HG03039 (cell line): ENCODE measurements around the gene C2orf92.

Experiments used
- ATAC-seq: cut with Tn5 transposase; IDR thresholded peaks from one replicate; pipeline ENCODE4 v1.9.1; 2021; ENCODE audit warnings: mild to moderate bottlenecking, moderate library complexity; ENCODE audit not compliant: unreplicated experiment

The C2orf92 gene

DNA sequence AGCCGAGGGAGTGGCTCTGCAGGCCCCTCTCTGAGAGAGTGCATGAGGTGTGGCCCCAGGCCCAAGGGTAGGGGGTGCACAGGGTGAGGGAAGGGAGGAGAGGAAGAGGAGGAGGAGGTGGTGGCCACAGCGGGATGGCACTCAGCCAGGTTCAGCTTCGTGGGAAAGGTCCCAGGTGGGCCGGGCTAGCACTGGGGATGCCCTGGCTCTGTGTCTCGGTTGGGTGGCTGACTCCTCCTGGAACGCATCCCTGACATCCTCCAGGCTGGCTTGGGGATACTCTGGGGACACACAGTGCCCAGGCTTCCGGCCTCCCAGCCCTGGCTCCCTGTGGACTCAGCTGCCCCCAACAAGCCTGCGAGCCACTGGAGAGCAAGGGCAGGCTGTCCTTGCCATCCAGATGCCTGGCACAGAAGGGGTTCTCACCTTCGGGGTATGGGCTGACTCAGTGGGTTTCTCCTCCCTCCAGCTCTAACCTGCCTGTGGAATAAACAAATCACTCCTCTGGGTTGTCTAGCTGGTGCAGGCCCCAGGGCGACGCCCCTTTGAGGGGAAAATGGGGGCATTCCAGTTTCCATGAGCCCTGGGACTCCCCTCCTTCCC lies 43.3 kb downstream of the C2orf92 start:
- ATAC-seq = no peak

DNA sequence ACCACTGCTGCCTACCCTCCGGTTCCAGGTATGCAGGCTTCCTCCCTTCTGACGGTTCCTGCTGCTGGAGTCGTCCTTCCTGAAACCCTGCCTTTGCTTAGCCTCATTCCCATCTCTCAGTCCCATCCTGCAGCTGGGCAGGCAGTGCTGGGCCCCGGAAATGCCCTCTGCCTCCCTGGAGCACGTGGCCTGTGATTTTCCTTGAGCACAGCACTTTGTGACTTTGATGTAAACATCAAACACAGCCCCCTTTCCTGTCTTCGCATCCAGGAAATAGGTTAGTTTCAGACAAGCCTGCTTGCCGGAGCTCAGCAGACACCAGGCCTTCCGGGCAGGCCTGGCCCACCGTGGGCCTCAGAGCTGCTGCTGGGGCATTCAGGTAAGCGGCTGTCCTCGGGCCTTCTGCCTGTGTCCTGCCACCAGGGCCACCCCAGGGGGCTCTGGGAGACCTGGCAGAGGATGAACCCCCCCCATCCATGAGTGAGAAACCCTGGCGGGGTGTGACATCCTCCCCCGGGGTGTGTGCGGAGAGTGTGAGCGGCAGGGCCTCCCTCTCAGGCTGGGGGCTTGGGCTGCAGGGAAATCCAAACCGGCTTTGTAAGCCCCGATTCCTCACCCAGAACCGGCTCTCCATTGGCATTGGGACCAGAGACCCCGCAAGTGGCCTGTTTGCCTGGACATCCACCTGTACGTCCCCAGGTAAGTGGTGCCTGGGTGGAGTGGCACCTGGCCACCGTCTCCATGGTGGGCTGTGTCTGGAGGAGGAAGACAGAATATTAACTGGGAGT lies 44.0 kb downstream of the C2orf92 start, which contains the start of gene ZAP70:
ZAP70 (plus strand) TSS at position 281 of the 788 bp plus-strand sequence. CDS start 10,461 bp downstream, outside the sequence.
- ATAC-seq = no peak

DNA sequence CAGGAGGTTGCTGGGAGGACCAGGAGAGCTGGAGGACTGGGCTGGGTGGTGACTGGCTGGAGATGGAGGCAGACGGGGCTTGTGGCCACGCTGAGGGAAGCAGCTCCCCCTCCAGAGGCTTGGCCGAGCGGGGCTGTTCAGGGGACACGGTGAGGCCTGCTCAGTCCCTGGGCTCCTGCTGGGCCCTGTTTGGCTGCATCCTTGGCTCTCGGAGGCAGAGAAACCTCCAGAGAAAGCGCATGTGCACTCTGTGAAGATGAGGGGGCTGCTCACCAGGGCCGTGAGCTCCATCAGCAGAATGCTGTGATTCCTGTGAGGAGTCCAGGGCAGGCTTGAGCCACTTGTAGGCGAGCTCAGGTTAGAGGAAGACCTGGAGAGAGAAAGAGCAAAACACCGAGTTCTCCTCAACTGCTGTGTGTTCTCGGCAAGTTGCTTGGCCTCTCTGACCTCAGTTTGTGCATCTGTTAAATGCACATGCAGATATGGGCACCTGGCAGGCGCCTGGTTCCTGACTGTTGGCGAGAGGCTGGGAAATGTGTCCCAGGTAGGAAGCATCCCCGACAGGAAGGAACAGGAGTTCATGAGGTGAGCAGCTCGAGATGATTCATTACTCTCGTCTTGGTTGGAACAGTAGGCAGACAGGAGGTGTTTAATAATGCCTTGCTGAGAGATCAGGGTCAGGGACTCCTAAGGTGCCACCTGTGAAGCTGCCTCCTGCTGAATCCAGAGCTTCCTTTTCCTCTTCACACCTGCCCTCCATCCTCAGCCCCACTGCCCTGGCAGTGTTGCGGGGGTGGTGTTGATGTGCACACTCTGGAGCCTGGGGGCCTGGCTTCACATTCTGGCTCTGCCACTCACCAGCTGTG lies 44.8 kb downstream of the C2orf92 start:
- no peak for ATAC-seq

- no peak for ATAC-seq
Measured at GRCh38 chr2:97714950-97715652, 45.6 kb downstream of the C2orf92 start.

GRCh38 chr2:97715951-97716694 lies 46.6 kb downstream of the C2orf92 start:
- no peak for ATAC-seq

DNA sequence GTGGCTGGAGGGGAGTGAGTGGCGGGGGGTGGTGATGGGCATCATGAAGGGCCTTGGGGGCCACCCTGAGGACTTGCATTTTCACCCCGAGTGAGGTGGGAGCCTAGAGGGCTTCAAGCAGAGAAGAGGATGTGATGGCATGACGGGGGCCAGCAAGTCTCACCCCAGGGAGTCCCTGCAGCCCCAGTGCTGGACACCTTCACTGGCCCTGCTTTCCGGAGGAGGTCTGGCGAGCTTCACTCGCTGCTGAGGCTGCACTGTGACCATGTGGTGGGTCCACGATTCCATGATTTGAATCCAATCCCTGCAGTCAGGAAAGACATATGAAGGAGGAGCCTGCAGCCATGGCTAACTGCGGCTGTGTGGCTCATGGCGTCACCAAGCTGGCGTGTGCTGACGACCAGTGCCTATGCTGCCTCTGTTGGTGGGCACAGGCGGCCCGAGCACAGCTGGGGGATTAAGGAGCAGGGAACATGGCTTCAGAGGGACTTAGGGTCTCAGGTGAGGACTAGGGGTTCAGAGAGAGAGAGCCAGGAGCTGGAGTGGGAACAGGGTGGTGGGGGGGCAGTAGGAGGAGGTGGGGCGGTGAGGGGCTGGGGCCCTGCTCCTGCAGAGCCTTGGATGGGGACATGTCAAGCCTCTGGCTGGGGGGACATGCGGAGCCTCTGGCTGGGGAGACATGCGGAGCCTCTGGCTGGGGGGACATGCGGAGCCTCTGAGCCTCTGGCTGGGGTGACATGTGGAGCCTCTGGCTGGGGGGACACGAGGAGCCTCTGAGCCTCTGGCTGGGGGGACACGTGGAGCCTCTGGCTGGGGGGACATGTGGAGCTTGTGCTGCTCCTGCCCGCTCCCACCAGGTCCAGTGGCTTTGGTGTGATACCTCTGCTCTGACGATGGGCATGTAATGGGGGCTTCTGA lies 47.4 kb downstream of the C2orf92 start:
- no peak for ATAC-seq

DNA sequence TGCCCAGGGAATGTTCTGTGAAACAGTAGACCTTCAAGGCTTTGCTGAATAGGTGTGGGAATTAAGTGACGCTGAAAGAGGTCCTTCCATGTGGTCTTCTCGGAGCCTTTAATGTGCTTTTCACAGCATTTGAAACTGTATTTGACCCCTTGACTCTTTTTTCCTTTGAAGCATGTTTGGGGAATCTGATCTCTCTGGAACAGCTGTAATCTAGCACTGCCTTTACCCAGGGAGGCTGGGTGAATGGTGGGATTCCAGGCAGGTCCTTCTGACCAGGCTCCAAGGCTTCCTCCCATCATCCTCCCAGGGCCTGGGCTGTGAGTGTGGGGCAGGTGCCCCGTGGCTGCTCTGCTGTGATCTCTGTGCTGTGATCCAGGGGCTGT lies 48.1 kb downstream of the C2orf92 start:
- ATAC-seq = no peak

GRCh38 chr2:97718051-97718882 lies 48.8 kb downstream of the C2orf92 start:
- ATAC-seq = peak; percentile 53

GRCh38 chr2:97718942-97719341 lies 49.4 kb downstream of the C2orf92 start:
- no peak for ATAC-seq

GRCh38 chr2:97719362-97720155 lies 50.0 kb downstream of the C2orf92 start:
- ATAC-seq = no peak

DNA sequence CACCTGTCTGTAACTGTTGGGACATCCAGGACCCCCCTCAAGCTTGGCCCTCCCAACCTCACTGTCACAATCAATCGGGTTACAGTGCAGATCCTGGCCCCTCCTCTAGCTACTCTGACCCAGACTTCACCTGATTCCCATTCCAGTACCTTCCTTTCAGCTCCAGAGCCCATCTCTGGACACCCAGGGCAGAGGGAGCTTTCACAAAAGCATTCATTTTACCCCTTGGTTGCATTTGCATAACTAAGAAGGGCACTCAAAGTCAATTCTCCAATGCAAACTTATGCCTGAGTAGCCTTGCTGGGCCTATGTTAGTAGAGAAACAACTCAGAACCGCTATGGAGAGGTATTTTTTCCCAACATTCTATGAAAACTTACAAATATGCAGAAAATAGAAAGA lies 51.2 kb downstream of the C2orf92 start:
- no peak for ATAC-seq

DNA sequence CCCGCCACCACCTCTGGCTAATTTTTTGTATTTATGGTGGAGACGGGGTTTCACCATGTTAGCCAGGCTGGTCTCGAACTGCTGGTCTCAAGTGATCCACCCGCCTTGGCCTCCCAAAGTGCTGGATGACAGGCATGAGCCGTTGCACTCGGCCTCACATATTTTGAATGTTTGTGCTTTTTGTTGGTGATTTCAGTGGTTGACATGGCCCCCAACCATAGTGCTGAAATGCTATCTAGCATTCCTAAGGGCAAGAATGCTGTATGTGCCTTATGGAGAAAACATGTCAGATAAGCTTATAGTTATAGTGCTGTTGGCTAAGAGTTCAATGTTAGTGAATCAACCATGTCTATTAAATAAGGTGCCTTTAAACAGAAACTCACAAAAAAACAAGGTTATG lies 52.7 kb downstream of the C2orf92 start:
- ATAC-seq = no peak

DNA sequence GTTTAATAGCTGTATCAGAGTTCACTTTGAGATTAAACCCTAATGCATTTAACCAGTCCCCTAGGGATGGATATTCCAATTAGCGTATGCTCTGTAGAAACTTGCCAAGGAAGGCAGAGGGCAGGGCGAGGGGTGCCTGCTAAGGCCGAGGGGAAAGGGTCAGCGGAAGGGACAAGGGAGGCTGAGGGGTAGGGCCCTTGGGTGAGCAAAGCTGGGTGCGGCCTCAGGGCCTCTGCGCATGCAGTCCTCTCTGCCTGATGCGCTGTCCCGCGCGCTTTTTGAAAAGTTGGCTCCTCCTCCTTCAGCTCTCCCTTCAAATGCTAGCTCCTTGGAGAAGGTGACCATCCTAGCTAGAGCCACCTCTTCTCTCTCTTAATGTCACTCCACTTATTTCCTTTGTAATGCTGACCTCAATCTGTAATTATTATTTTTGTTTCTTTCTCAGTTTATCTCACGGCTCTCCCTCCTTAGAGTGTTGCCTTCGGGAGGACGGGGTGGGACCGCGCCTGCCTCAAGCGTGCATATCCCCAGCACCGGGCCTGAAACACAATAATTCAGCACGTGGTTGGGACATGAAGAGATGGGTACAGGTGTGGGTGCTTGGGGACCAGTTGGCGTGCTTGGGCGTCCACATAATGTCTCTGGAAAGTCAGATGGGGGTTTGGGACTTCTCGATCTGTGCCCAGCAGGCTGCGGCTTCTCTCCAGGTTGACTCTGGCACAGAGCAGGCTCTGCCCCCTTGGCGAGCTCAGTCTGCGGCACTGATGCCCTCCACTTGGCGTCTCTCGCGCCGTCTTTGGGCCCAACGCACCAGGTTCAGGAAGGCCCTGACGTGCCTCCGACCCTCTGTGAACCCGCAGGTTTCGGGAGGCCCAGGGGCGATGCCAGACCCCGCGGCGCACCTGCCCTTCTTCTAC lies 53.9 kb downstream of the C2orf92 start:
- no peak for ATAC-seq

- ATAC-seq = no peak
Measured at GRCh38 chr2:97724073-97724410, 54.5 kb downstream of the C2orf92 start.

- no peak for ATAC-seq
Measured at GRCh38 chr2:97724501-97724900, 55.0 kb downstream of the C2orf92 start.

DNA sequence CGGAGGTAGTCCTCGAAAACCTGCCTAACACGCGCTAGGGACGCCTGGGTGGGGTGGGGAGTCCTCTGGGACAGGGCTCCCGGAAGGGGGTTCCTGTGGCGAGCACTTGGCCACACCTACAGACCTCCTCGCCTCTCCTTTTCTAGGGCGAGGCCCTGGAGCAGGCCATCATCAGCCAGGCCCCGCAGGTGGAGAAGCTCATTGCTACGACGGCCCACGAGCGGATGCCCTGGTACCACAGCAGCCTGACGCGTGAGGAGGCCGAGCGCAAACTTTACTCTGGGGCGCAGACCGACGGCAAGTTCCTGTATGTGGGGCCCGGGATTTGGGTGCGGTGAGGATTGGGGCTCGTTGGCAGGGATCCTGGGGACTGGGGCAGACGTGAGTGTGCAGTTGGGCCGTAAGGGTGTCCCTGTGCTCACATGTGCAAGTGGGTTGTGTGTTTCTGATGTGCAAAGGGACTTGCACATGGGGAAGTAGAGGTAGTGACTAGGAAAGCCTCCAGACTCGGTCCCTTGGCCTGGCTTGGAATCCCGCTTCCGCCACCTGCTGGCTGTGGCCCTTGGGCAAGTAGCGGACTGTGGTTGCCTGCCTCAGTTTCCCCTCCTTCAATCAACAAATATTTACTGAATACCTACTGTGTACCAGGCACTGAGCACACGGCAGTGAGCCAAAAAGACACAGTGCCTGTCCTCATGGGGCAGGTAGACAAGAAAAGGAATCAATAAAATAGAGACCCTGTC lies 55.6 kb downstream of the C2orf92 start:
- ATAC-seq = no peak
